Small intestine (tissue), 7 donors: ENCODE results near the gene PARL. TPM values are rescaled to one million over a fixed set of nuclear protein-coding genes. Genes with fewer than 3 reads are reported as not detected.

Source experiments
- DNase-seq, 2 donors: peaks; one replicate each; pipeline versions ENCODE4 v3.0.0 to v3.0.0-alpha.2; 2013
- FAIRE-seq: peaks from 2 replicates; lab custom pipeline; 2012; peaks lifted over from hg19 to GRCh38; lab: Jason Lieb, UNC
- H3K27ac ChIP-seq, 3 donors: one replicate each; pipeline ENCODE4 v1.5.1; 2013; ENCODE audit warnings: low read length in 2 of 3, mild to moderate bottlenecking in 2 of 3, control low read depth in 1 of 3, inconsistent platforms in 1 of 3, low read depth in 1 of 3, moderate library complexity in 1 of 3
- H3K27me3 ChIP-seq, 3 donors: one replicate each; pipeline ENCODE4 v1.6.1; 2013; ENCODE audit warnings: low read length in 3 of 3, inconsistent platforms in 1 of 3; ENCODE audit not compliant: control insufficient read depth in 3 of 3, insufficient read depth in 3 of 3
- H3K36me3 ChIP-seq, 3 donors: one replicate each; pipeline ENCODE4 v1.6.1; 2013; ENCODE audit warnings: low read length in 3 of 3, inconsistent platforms in 1 of 3, low read depth in 1 of 3, mild to moderate bottlenecking in 1 of 3, moderate library complexity in 1 of 3; ENCODE audit not compliant: control insufficient read depth in 3 of 3, insufficient read depth in 2 of 3
- H3K4me1 ChIP-seq, 3 donors: one replicate each; pipeline ENCODE4 v1.6.1; 2013; ENCODE audit warnings: low read length in 2 of 3, inconsistent platforms in 1 of 3, low read depth in 1 of 3, mild to moderate bottlenecking in 1 of 3, moderate library complexity in 1 of 3; ENCODE audit not compliant: control insufficient read depth in 3 of 3, insufficient read depth in 2 of 3
- H3K4me3 ChIP-seq, 3 donors: one replicate each; pipeline ENCODE4 v1.5.1; 2013; ENCODE audit warnings: low read length in 3 of 3, control low read depth in 1 of 3, inconsistent platforms in 1 of 3, low read depth in 1 of 3, mild to moderate bottlenecking in 1 of 3, moderate library complexity in 1 of 3
- H3K9me3 ChIP-seq, 2 donors: one replicate each; pipeline ENCODE4 v1.6.1; 2013; ENCODE audit warnings: low read depth in 1 of 2, low read length in 1 of 2; ENCODE audit not compliant: control insufficient read depth in 2 of 2, insufficient read depth in 1 of 2
- WGBS, 3 donors: extraction: QIAGEN DNeasy Blood & Tissue Kit; methylation state at CpG; one replicate each; pipeline ENCODE4 v1.1.7; 2013; 5-methylcytosine and 5-hydroxymethylcytosine counted together
- polyA plus RNA-seq, 4 donors: library from polyadenylated mRNA; stranded (reverse) in 3 of 4; unstranded in 1 of 4; fragments of 200-250 nt in 3 of 4; fragments of 120-200 nt in 1 of 4; gene quantifications; one replicate each; pipeline versions ENCODE4 v1.2.1 to v1.2.3, GENCODE V29; 2013
- donor health status: healthy with polysubstance abuse.
- donor health status: control.
- donor health status: control.
- donor health status: Bipolar disorder and iron deficiency.
- donor health status: healthy.

The PARL gene
- polyA plus RNA-seq, 4 donors, result 43.7 to 77.3 (median 73.2) TPM

- H3K9me3 ChIP-seq, result no peaks in the 10 kb centered on the region
- WGBS, 3 donors, result 87 to 91% (median 88%) methylated on average over 3 of the region's 3 CpGs
- no peak overlapping the region for H3K27ac ChIP-seq
- peaks cover 0 to 12% (median 4%) of the 10 kb centered on the region in 3 donors for H3K4me1 ChIP-seq
- FAIRE-seq, result no peak
- H3K27me3 ChIP-seq, result no peaks in the 10 kb centered on the region
- H3K36me3 ChIP-seq, result peaks cover 3 to 15% (median 11%) of the 10 kb centered on the region in 3 donors
- DNase-seq, result no peak
- H3K4me3 ChIP-seq, result no peak overlapping the region
Observed at GRCh38 chr3:183870563-183870962, 14.1 kb downstream of the PARL start.

- WGBS, 3 donors, result 77 to 100% (median 95%) methylated on average over 1 of the region's 1 CpG
- Histone ChIP-seq H3K27ac (no peak overlapping the region), H3K36me3 (peaks cover 14 to 22% (median 17%) of the 10 kb centered on the region in 3 donors), H3K4me1 (peaks cover 0 to 2% (median 2%) of the 10 kb centered on the region in 3 donors), H3K4me3 (no peak overlapping the region), H3K9me3 (no peaks in the 10 kb centered on the region), H3K27me3 (no peaks in the 10 kb centered on the region)
- no peak for DNase-seq
- FAIRE-seq, result no peak
Observed at GRCh38 chr3:183868796-183869195, 15.9 kb downstream of the PARL start.

GRCh38 chr3:183862610-183863009, 22.1 kb downstream of the PARL start:
- H3K27me3 ChIP-seq, result no peaks in the 10 kb centered on the region
- no peak overlapping the region for H3K27ac ChIP-seq
- peaks cover 16 to 37% (median 28%) of the 10 kb centered on the region in 3 donors for H3K36me3 ChIP-seq
- H3K4me3 ChIP-seq, result no peak overlapping the region
- WGBS, 3 donors, result 88 to 98% (median 89%) methylated on average over 4 of the region's 4 CpGs
- H3K4me1 ChIP-seq, result no peaks in the 10 kb centered on the region
- DNase-seq (no peak), FAIRE-seq (no peak)
- no peaks in the 10 kb centered on the region for H3K9me3 ChIP-seq

- H3K4me3 ChIP-seq, result no peak overlapping the region
- H3K27ac ChIP-seq, result no peak overlapping the region
- FAIRE-seq (no peak), DNase-seq (no peak)
- no peaks in the 10 kb centered on the region for H3K27me3 ChIP-seq
- H3K4me1 ChIP-seq, result no peaks in the 10 kb centered on the region
- 95 to 98% (median 96%) methylated on average over 3 of the region's 3 CpGs for WGBS, 3 donors
- peaks cover 3 to 40% (median 18%) of the 10 kb centered on the region in 3 donors for H3K36me3 ChIP-seq
- H3K9me3 ChIP-seq, result no peaks in the 10 kb centered on the region
Observed at GRCh38 chr3:183857863-183858262, 26.8 kb downstream of the PARL start.

- H3K36me3 ChIP-seq, result peaks cover 4 to 35% (median 6%) of the 10 kb centered on the region in 3 donors
- H3K4me1 ChIP-seq, result no peaks in the 10 kb centered on the region
- FAIRE-seq, result no peak
Observed at GRCh38 chr3:183854318-183855035, 30.2 kb downstream of the PARL start.

GRCh38 chr3:183845608-183846288, 38.9 kb downstream of the PARL start:
- 86 to 94% (median 89%) methylated on average over 13 of the region's 13 CpGs for WGBS, 3 donors
- H3K4me1 ChIP-seq, result no peaks in the 10 kb centered on the region
- FAIRE-seq, result no peak
- peaks cover 14 to 39% (median 23%) of the 10 kb centered on the region in 3 donors for H3K36me3 ChIP-seq
- H3K27me3 ChIP-seq, result no peaks in the 10 kb centered on the region
- no peak for DNase-seq
- no peak overlapping the region for H3K27ac ChIP-seq
- no peaks in the 10 kb centered on the region for H3K9me3 ChIP-seq
- H3K4me3 ChIP-seq, result no peak overlapping the region

More at GRCh38 chr3:183854318-183855035, 30.2 kb downstream of the PARL start:
- no peak for DNase-seq
- Histone ChIP-seq H3K27ac (no peak overlapping the region), H3K4me3 (no peak overlapping the region), H3K9me3 (no peaks in the 10 kb centered on the region), H3K27me3 (no peaks in the 10 kb centered on the region)
- 84 to 95% (median 92%) methylated on average over 4 of the region's 4 CpGs for WGBS, 3 donors

GRCh38 chr3:183845090-183845489, 39.6 kb downstream of the PARL start:
- DNase-seq, result no peak
- H3K27me3 ChIP-seq, result no peaks in the 10 kb centered on the region
- H3K4me3 ChIP-seq, result no peak overlapping the region
- H3K36me3 ChIP-seq, result peaks cover 15 to 41% (median 23%) of the 10 kb centered on the region in 3 donors
- 91 to 97% (median 92%) methylated on average over 4 of the region's 4 CpGs for WGBS, 3 donors
- no peak overlapping the region for H3K27ac ChIP-seq
- H3K9me3 ChIP-seq, result no peaks in the 10 kb centered on the region
- FAIRE-seq, result no peak
- no peaks in the 10 kb centered on the region for H3K4me1 ChIP-seq

GRCh38 chr3:183844606-183845005, 40.1 kb downstream of the PARL start:
- Histone ChIP-seq H3K9me3 (no peaks in the 10 kb centered on the region), H3K36me3 (peaks cover 14 to 44% (median 23%) of the 10 kb centered on the region in 3 donors), H3K4me3 (no peak overlapping the region), H3K4me1 (no peaks in the 10 kb centered on the region), H3K27me3 (no peaks in the 10 kb centered on the region), H3K27ac (no peak overlapping the region)
- no peak for DNase-seq
- 82 to 93% (median 93%) methylated on average over 2 of the region's 2 CpGs for WGBS, 3 donors
- no peak for FAIRE-seq
